HG03103 (cell line): ENCODE measurements around the gene TIMP4.

Source experiments
- ATAC-seq: cut with Tn5 transposase; IDR thresholded peaks from one replicate; pipeline ENCODE4 v1.9.1; 2021; ENCODE audit warnings: low read depth; ENCODE audit not compliant: unreplicated experiment

TIMP4 gene

DNA sequence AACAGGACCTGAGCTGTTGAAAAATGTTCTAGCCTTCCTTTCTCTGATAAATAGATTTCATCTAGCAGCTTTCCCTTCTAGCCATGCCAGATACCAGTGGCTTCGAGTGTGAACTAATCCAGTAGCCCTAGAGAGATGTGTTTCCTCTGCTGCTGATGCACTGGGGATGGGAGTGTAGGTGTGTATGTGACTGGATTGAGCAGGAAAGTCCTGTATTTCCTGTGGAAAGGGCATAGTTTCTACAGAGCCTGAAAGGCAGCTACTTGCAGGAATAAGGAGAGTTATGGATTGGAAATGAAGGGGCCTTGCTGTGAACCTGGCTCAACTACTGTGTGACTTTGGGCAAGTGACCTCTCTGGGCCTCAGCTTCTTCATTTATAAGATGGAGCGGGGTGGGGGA is 8.6 kb downstream of the TIMP4 start:
- ATAC-seq: no peak

GRCh38 chr3:12149029-12149428 is 9.7 kb downstream of the TIMP4 start:
- ATAC-seq: no peak

DNA sequence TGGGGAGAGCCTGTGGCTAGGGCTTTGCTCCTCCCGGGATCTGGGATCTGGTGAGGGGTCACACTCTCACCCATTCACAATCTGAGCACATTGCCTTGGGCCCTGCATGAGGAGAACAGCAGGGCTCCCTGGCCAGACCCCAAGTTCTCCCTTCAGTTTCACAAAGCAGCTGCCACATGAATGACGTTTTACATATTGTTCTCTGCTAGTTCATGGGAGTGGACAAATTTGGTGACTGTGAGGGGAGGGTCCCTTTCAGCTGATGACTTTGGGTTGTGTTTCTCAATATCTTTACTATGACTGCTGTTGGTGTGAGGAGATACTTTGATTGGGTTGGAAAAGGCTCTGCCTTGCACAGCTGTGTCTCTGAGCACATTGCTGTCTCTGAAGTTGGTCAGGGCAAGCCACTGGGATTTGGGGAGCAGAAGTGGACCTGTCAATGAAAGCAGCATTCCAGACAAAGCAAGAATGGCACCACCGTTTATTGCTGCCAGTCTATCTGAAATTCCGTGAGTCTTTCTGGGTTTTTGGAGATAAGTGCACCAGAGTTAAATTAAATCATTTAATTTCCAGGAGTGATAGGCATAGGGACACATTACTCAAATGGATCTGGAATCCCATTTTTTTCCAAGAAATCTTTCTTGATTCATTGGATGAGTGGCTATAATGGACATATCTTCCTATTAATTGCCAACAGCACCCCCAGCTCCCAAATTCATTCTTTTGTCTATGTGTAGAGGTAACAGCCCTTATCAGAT is 10.3 kb downstream of the TIMP4 start:
- ATAC-seq: no peak

- no peak for ATAC-seq
These were observed 11.5 kb downstream of the TIMP4 start for GRCh38 chr3:12147049-12147780.

DNA sequence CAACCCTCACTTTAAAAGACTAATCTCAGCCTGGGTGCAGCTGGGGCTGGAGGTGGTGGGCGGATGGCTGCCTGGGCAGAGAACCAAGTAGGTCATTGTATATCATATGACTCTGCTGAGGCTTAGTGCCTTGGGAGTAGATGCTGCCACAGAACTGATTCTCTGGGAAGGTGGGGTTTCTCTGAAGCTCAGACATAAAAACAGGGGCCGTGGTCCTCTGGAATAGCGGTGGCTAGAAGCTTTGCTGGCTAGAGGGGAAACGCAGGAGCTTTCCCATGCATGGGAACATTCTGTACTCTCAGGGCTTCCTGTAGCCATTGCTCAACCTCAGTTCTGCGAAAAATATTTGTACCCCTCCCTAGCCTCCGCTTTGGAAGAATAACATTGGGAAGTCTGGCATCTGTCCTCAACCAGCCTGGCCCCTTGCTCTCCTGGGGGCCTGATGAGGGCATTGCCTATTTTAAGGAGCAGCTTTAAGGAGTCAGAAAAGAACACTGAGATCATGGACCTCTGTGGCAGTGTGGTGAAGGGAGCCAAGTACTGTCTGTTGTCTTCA is 14.7 kb downstream of the TIMP4 start:
- ATAC-seq: no peak

GRCh38 chr3:12142476-12142875 is 16.2 kb downstream of the TIMP4 start:
- ATAC-seq: no peak

DNA sequence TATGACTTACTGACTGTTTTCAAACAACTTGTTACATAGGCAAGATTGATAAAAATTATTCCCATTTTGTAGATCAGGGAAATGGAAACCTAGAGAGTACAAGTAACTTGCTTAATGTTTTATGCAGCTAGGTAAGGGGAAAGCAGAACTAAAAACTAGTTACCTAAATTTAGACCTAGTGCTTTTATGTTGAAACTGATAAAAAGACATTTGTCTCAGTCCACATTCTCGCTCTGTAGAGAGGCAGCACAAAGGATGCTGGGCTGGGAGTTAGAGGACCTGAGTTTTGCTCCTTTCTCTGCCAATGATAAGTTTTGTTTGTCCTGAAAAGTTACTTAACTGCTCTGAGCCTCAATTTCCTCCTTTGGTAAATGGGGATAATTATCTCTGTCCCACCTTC is 17.4 kb downstream of the TIMP4 start:
- no peak for ATAC-seq

DNA sequence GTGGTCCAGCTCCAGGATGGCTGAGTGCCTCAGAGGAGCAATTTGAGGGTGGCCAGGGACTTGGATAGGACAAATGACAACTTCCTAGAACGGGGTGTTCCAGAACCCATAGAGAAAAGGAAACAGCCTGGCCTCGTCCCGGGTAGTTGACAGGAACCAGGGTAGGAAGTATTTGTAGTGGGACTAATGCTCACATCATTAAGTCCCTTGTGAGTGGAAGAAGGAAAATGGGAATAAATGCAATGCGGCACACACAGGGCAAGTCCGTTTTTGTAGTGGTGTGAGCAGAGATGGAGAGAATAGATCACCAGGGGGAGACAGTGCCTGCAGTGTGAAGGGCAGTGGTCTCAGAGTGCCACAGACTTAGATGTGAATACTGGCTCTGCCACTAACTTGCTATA is 19.6 kb downstream of the TIMP4 start:
- no peak for ATAC-seq

DNA sequence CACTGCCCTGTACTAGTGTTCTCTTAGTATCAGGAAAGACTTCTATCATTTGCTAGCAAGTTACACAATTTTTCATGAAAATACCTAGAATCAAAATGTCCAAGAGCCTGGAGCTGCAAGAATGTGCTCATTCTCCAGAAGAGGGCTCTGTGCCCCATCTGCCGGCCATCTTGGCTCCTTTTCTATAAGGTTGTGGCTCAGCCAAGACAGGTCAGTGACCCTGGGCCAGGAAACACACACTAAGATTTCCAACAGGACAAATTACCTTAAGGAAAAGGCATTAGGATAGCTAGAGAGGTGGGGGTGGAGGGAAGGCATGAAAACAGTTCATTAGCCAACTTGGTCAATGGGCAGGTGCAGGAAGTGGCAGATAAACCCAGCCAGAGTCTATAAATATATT is 20.7 kb downstream of the TIMP4 start:
- no peak for ATAC-seq

GRCh38 chr3:12136371-12136770 is 22.3 kb downstream of the TIMP4 start:
- ATAC-seq: no peak

- peak; percentile 72 for ATAC-seq
These were observed 23.6 kb downstream of the TIMP4 start for GRCh38 chr3:12135029-12135657.

- no peak for ATAC-seq
These were observed 25.8 kb downstream of the TIMP4 start for GRCh38 chr3:12132881-12133280.

GRCh38 chr3:12131351-12132090 is 27.2 kb downstream of the TIMP4 start:
- no peak for ATAC-seq

DNA sequence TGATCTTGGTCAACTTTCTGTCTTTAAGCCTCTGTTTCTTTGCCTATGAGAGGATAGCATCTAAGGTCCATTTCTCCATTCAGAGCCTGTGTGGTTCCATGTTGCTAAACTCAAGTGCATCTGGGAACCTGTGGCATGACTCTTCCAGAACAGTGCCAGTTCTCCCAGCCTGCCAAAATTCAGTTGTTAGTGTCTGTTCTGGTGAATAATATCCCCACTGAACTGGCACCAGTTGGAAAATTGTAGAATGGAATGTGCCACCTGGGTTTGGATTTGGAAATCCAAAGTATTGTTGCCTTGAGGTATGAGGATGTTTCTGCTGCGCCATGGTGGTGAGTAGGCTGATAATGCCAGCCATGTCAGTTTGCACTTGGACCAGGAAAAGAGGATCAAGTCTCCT is 31.3 kb downstream of the TIMP4 start:
- ATAC-seq: no peak

DNA sequence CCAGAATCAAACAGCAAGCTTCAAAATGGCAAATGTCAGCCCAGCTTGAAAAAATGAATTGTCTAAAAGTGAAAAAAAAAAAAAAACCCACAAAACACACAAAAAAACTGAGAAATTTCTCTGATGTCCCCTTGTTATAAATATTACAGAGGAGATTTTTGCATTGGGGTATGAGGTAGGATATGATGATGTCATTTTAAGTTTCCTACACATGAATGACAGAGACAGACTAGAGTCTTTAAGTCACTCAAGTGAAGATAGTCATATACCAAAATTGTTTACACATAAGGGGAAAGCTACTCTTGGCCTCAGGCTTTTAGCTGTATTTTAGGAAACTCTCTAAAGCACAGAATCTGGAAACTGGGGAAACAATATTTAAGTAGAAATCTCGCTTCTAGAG is 32.9 kb downstream of the TIMP4 start:
- no peak for ATAC-seq

GRCh38 chr3:12121466-12121865 is 37.2 kb downstream of the TIMP4 start:
- ATAC-seq: no peak

DNA sequence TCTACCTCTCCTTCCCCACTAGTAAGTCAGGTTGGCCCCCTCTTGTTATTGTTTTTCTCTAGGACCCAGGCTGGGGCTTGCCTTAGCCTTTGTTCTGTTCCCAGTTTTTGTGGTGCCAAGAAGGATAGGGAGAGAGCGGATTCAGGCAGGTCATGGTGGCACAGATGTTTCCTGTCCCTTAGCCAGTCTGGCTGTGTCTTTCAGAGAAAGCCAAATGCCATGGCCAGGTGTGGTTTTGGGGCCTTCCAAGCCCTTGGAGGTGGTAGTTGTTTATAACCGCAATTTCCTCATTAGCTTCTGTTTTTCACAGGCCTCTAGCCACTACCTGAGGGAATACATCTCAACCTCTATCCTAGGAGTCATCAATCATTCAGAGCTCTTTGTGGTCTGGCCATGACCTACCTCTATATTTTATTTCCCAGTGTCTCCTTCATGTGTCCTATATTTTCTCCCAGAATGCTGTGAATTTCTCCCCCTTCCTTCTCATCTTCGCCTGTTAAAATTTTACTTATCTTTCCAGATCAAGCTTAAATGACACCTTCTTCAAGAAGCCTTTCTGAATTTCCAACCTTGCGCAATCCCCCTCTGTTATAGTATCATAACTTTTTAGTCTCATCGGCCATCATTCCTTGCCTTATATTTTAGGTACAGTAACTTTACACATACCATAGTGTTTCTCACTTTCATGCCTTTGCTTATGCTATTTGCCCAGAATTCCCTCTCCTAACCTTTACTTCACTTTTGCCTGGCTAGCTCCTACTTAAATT is 38.2 kb downstream of the TIMP4 start:
- no peak for ATAC-seq

- ATAC-seq: no peak
These were observed 41.2 kb downstream of the TIMP4 start for GRCh38 chr3:12117473-12117872.

DNA sequence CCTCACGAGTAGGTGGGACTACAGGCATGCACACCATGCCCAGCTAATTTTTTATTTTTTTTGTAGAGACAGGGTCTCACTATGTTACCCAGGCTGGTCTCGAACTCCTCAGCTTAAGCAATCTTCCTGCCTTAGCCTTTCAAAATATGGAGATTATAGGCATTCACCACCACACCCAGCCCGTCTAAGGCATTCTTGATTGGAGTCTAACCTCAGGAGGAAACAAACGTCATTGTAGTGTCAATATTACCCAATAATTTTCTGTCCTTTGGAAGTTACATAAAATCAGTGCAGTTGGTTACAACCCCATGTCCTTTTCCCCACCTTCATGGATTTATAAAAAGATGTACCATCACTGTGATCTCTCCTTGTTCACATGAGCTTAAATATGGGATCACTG is 41.8 kb downstream of the TIMP4 start:
- no peak for ATAC-seq

GRCh38 chr3:12115849-12116248 is 42.9 kb downstream of the TIMP4 start:
- ATAC-seq: no peak
